IPS-20b (cell line): ENCODE measurements around the gene STEAP3.

Source experiments
- H3K27ac ChIP-seq: one replicate; pipeline ENCODE4 v1.5.1; 2013; ENCODE audit warnings: low read length
- H3K27me3 ChIP-seq: 2 replicates; pipeline ENCODE4 v1.6.1; 2013; ENCODE audit warnings: mild to moderate bottlenecking, low read length, inconsistent platforms; ENCODE audit not compliant: insufficient read depth
- H3K36me3 ChIP-seq: 2 replicates; pipeline ENCODE4 v1.6.1; 2013; ENCODE audit warnings: low read depth, mild to moderate bottlenecking, inconsistent platforms, low read length, moderate library complexity; ENCODE audit not compliant: insufficient read depth
- H3K4me1 ChIP-seq: 2 replicates; pipeline ENCODE4 v1.6.1; 2013; ENCODE audit warnings: mild to moderate bottlenecking, control low read depth, inconsistent platforms, low read length, moderate library complexity; ENCODE audit not compliant: insufficient read depth
- H3K4me3 ChIP-seq: 2 replicates; pipeline ENCODE4 v1.5.1; 2013; ENCODE audit warnings: mild to moderate bottlenecking, low read length, inconsistent platforms
- H3K9ac ChIP-seq: 2 replicates; pipeline ENCODE4 v1.6.1; 2013; ENCODE audit warnings: low read depth, mild to moderate bottlenecking, inconsistent platforms, low read length, moderate library complexity
- H3K9me3 ChIP-seq: 2 replicates; pipeline ENCODE4 v1.6.1; 2013; ENCODE audit warnings: mild to moderate bottlenecking, low read depth, low read length, inconsistent platforms; ENCODE audit not compliant: insufficient read depth

STEAP3 gene

GRCh38 chr2:119293254-119293653 lies 69.6 kb downstream of the STEAP3 start:
- Histone ChIP-seq H3K27me3 (peaks cover 6% of the 10 kb centered on the region), H3K9ac (no peak overlapping the region), H3K9me3 (no peaks in the 10 kb centered on the region), H3K4me1 (no peaks in the 10 kb centered on the region), H3K36me3 (no peaks in the 10 kb centered on the region), H3K4me3 (no peak overlapping the region), H3K27ac (no peak overlapping the region)

GRCh38 chr2:119293900-119294299 lies 70.3 kb downstream of the STEAP3 start:
- H3K4me3 ChIP-seq = no peak overlapping the region
- H3K4me1 ChIP-seq = no peaks in the 10 kb centered on the region
- no peaks in the 10 kb centered on the region for H3K9me3 ChIP-seq
- H3K27me3 ChIP-seq = peaks cover 6% of the 10 kb centered on the region
- no peak overlapping the region for H3K9ac ChIP-seq
- no peak overlapping the region for H3K27ac ChIP-seq
- H3K36me3 ChIP-seq = no peaks in the 10 kb centered on the region

DNA sequence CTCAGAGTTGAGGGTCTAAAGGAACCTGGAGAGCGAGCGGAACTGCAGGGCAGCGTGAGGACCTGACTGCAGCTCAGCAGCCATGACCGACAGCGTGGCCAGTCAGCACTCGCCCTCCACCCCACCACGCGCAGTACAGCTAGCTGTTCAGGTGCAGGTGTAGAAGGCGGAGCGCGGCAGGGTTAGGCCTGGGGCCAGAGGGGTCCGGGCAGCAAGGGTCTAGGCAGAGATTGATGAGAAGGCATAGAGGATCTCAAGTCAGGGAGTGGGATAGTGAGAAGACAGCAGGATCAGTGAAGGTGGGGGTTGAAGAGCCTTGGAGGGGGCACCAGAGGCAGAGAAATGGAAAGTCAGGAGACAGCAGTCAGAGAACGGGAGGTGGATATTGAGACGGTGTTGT lies 71.0 kb downstream of the STEAP3 start:
- no peaks in the 10 kb centered on the region for H3K4me1 ChIP-seq
- H3K27ac ChIP-seq = no peak overlapping the region
- no peaks in the 10 kb centered on the region for H3K9me3 ChIP-seq
- peaks cover 6% of the 10 kb centered on the region for H3K27me3 ChIP-seq
- no peaks in the 10 kb centered on the region for H3K36me3 ChIP-seq
- no peak overlapping the region for H3K9ac ChIP-seq
- no peak overlapping the region for H3K4me3 ChIP-seq

DNA sequence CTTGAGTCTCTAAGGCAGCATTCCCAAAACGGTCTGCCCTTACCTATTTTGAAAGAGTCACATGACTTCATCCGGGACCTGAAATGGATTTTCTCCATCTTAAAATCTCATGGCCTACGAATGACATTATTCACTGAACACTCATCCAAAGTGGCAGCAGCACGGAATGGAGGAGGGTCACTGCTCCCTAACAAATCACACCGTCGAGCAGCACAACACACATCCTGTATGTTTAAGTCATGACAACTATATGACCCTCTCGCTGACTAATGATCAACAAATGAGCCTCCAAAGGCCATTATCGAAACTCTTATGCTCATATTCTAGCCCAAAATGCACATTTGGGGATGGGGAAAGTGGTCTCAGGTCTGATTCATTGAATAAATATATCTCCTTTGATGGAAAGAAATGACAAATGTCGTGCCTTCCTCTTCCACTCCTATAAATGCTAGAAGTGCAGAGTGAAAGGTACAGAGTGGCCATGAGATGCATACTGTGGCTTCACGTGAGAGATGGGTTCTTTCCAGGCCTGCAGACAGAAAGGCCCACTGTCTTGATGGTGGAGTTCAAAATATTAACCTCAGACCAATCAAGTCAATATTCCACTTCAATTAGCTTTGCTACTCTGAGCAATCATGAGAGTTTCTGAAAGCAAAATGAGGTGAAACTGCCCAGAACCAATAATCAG lies 72.2 kb downstream of the STEAP3 start:
- Histone ChIP-seq H3K4me3 (no peak overlapping the region), H3K27me3 (peaks cover 6% of the 10 kb centered on the region), H3K9ac (no peak overlapping the region)

DNA sequence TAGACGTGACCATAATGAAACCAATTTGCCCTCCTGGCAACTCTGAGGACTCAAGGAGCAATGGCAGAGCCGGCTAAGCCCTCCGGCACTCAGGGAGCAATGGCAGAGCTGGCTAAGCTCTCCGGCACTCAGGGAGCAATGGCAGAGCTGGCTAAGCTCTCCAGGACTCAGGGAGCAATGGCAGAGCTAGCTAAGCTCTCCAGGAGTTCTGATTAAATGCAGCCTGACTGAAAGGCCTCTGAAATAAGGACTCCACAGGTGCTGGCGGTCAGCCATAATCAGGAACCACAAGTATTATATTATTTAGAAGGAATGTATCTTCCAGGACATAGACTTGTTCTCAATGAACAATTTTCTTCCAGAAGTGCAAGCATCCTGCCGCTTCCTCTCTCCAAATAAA lies 77.8 kb downstream of the STEAP3 start:
- no peak overlapping the region for H3K4me3 ChIP-seq
- H3K4me1 ChIP-seq = peaks cover 22% of the 10 kb centered on the region
- H3K9me3 ChIP-seq = no peaks in the 10 kb centered on the region
- no peaks in the 10 kb centered on the region for H3K27me3 ChIP-seq
- no peak overlapping the region for H3K27ac ChIP-seq
- H3K9ac ChIP-seq = no peak overlapping the region
- H3K36me3 ChIP-seq = no peaks in the 10 kb centered on the region

More for the DNA sequence above, 72.2 kb downstream of the STEAP3 start:
- H3K36me3 ChIP-seq = no peaks in the 10 kb centered on the region
- no peaks in the 10 kb centered on the region for H3K9me3 ChIP-seq
- no peak overlapping the region for H3K27ac ChIP-seq
- no peaks in the 10 kb centered on the region for H3K4me1 ChIP-seq

DNA sequence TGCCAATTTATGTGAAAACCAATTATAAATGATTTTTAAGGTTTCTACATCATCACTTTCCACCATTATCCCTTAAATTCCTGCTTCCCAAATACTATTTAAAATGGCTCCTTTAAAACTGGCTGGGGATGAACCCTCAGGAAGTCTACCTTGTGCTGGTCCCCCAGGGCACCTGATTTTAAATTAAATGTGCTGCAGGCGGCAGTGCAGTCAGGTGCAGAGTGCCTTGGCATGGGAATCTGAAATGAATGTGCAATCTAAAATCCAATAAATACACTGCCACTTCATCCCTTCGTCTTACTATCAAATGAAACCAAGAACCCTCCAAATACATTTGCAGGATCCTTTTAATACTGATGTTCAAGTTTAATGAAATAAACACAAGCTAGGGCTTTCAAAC lies 81.2 kb downstream of the STEAP3 start:
- Histone ChIP-seq H3K36me3 (no peaks in the 10 kb centered on the region), H3K27me3 (no peaks in the 10 kb centered on the region), H3K4me3 (no peak overlapping the region), H3K27ac (no peak overlapping the region), H3K9me3 (no peaks in the 10 kb centered on the region), H3K9ac (no peak overlapping the region), H3K4me1 (peaks cover 28% of the 10 kb centered on the region)

DNA sequence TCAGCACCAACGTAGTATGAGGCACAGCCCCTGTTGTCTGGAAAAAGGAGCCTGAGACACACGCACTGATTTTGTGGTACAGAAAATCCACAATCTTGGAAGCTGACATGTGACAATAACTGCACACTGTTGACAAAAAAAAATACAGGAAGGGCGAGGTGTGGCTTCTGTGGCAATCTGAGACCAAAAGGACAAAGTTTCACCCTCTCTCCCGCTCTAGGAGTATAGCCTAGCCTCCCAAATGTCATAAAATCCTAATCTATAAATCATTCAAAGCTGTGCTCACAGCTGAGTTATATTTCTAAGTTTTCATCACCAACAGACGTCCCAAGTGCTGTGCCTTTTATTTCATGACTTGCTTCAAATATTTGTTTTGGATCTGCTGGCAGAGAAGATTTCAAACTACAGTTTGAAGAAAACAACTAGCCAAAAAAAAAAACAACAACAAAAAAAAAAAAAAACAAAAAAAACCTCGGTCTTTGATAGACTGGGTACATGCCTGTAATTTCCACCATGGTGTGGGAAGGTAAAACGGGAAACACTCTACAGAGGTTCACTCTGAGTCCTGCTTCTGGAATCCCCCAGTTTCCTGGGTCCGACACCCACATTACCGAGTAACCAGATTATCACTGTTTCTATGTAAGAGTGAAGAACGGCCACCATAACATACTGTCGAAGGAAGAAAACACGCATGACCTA lies 82.0 kb downstream of the STEAP3 start:
- H3K4me1 ChIP-seq = peaks cover 28% of the 10 kb centered on the region
- no peak overlapping the region for H3K27ac ChIP-seq
- no peaks in the 10 kb centered on the region for H3K36me3 ChIP-seq
- no peaks in the 10 kb centered on the region for H3K27me3 ChIP-seq
- no peaks in the 10 kb centered on the region for H3K9me3 ChIP-seq
- H3K4me3 ChIP-seq = no peak overlapping the region
- no peak overlapping the region for H3K9ac ChIP-seq

- Histone ChIP-seq H3K4me3 (no peak overlapping the region), H3K27ac (no peak overlapping the region), H3K9ac (no peak overlapping the region), H3K9me3 (no peaks in the 10 kb centered on the region), H3K27me3 (no peaks in the 10 kb centered on the region), H3K4me1 (peaks cover 28% of the 10 kb centered on the region), H3K36me3 (no peaks in the 10 kb centered on the region)
Observed at GRCh38 chr2:119306196-119306590, 82.6 kb downstream of the STEAP3 start.

DNA sequence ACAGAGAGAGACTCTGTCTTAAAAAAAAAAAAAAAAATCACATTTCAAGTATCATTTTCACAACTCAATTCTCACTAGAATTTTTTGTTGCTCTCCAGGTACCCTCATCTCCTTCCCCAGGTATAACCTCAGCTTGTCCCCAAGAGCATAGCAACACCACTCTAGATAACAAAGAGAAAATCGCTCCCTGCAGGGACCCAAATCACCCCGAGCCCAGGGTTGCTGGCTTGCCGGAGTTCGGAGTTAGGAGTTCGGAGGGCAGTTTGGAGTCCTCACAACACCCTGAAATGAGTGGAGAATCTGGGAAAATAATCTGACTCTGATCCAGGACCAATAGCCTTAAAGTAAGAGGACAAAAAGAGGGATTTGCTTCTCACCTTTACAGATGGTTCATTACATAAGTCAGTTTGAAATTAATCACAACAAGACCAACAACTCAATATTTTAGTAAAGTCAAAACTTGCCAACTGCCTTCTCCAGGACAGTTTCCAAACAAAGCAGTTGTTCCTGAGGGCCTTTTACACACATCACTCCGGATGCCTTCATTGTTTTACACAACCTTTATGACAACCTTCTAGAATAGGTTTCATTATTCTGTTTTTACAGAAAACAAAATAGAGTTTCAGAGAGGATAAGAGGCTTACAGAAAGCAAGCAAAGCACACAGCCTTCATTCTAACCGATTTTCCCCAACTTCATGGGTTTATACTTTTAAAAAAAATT lies 83.9 kb downstream of the STEAP3 start:
- Histone ChIP-seq H3K4me1 (peaks cover 20% of the 10 kb centered on the region), H3K4me3 (no peak overlapping the region; the same call in 1 of the 2 replicates)

GRCh38 chr2:119308793-119309330 lies 85.2 kb downstream of the STEAP3 start:
- Histone ChIP-seq H3K9ac (no peak overlapping the region), H3K27me3 (no peaks in the 10 kb centered on the region), H3K4me1 (peaks cover 8% of the 10 kb centered on the region; the same call in 1 of the 2 replicates), H3K27ac (no peak overlapping the region), H3K9me3 (no peaks in the 10 kb centered on the region), H3K4me3 (no peak overlapping the region), H3K36me3 (no peaks in the 10 kb centered on the region)

More for the DNA sequence above, 83.9 kb downstream of the STEAP3 start:
- Histone ChIP-seq H3K36me3 (no peaks in the 10 kb centered on the region), H3K9ac (0 out of 2 replicates have a peak overlapping the region, but pooled peaks have one; percentile 5), H3K27ac (no peak overlapping the region), H3K9me3 (no peaks in the 10 kb centered on the region), H3K27me3 (no peaks in the 10 kb centered on the region)

DNA sequence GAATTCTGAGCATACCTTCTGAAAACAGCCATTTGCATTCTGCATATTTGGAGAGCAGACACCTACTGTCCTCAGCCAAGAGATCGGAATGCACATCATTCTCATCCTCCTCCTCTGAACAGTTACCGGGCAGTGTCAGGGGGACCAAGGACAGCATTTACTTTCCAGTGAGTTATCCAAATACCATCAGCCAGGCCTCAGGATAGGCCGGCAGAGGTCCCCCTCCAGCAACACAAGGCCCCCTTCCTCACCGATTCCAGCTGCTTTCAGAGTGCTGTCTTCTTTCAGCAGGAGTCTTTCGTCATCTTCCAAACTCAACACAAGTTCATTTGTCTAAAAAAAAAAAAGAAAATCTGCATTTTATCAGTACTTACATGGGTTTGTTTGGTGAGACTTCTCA lies 87.7 kb downstream of the STEAP3 start:
- Histone ChIP-seq H3K36me3 (no peaks in the 10 kb centered on the region), H3K27me3 (no peaks in the 10 kb centered on the region), H3K9me3 (no peaks in the 10 kb centered on the region), H3K4me1 (peaks cover 5% of the 10 kb centered on the region; the same call in 1 of the 2 replicates), H3K9ac (no peak overlapping the region), H3K4me3 (no peak overlapping the region), H3K27ac (no peak overlapping the region)
